Peyer's patch (tissue), 4 donors: ENCODE data around the gene TMEM91.

Experiments used
- POLR2A ChIP-seq, 2 donors: fragments of 450-650 bp; IDR thresholded peaks; one replicate each; pipeline ENCODE4 v1.5.1; 2017; ENCODE audit warnings: antibody characterized with exemption in 2 of 2, mild to moderate bottlenecking in 2 of 2, moderate library complexity in 2 of 2
- TF ChIP-seq, protein P1 (sequence below), 6 experiments: fragments of 450-650 bp in 4 of 6; fragments of 200-600 bp in 2 of 6; sonication (generic) in 1 of 6; IDR thresholded peaks; one replicate each; pipeline ENCODE4 v1.5.1; 2017 to 2019; ENCODE audit warnings: antibody characterized with exemption in 6 of 6, mild to moderate bottlenecking in 3 of 6, moderate library complexity in 1 of 6

GRCh38 chr19:41422456-41422855, 46.1 kb downstream of the TMEM91 start:
- TF ChIP-seq, protein P1, sequence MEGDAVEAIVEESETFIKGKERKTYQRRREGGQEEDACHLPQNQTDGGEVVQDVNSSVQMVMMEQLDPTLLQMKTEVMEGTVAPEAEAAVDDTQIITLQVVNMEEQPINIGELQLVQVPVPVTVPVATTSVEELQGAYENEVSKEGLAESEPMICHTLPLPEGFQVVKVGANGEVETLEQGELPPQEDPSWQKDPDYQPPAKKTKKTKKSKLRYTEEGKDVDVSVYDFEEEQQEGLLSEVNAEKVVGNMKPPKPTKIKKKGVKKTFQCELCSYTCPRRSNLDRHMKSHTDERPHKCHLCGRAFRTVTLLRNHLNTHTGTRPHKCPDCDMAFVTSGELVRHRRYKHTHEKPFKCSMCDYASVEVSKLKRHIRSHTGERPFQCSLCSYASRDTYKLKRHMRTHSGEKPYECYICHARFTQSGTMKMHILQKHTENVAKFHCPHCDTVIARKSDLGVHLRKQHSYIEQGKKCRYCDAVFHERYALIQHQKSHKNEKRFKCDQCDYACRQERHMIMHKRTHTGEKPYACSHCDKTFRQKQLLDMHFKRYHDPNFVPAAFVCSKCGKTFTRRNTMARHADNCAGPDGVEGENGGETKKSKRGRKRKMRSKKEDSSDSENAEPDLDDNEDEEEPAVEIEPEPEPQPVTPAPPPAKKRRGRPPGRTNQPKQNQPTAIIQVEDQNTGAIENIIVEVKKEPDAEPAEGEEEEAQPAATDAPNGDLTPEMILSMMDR (IDR thresholded peaks at IDR 0.05): no peak
- TF ChIP-seq POLR2A (IDR thresholded peaks at IDR 0.05): no peak
